ENCODE measurements around the gene KLHL25. TPM values are rescaled to one million over a fixed set of nuclear protein-coding genes. Genes with fewer than 3 reads are reported as not detected.
A peak's percentile ranks its signal among the peaks of the same experiment; 100 is the strongest.

The KLHL25 gene
- total and polyA plus RNA-seq, 4 donors = 2.3 to 34.2 (median 11.4) TPM

GRCh38 chr15:85837011-85837433 is 42.3 kb upstream of the KLHL25 start (continued):
- TF ChIP-seq, protein P1, sequence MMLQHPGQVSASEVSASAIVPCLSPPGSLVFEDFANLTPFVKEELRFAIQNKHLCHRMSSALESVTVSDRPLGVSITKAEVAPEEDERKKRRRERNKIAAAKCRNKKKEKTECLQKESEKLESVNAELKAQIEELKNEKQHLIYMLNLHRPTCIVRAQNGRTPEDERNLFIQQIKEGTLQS (IDR thresholded peaks at IDR 0.05) = no peak
- TF ChIP-seq EGR1 (IDR thresholded peaks at IDR 0.05; ENCODE audit: low read depth in 2 of 2) (no peak), HNF4A (conservative IDR thresholded peaks at IDR 0.05) (peak in 1 of 2 donors; percentile 23), FOXA1 (IDR thresholded peaks at IDR 0.05) (no peak), RAD21 (IDR thresholded peaks at IDR 0.05) (peak in 1 of 2 donors; percentile 10)

DNA sequence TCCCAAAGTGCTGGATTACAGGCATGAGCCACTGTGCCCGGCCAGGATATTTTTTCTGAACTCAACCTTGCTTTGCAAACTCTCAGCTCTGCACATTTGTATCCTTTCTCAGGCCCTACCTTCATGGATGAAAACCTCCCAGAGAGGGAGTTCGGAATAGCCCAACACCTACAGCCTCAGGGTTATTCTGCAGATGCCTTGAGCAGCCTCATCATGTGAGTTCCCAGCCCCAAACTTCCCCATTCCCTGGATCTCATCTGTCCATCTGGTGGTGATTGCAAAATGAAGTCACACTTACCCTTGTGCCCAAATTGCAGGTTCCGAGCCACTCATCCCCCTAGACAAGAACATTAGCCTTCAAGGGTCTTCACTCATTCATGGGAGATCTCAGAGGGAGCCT is 39.9 kb upstream of the KLHL25 start:
- Histone ChIP-seq H3K4me3 (ENCODE audit: low read depth in 1 of 3, low read length in 3 of 3) (no peak overlapping the region), H3K4me1 (ENCODE audit: control insufficient read depth in 4 of 4, insufficient read depth in 4 of 4, low read length in 3 of 4) (peaks cover 0 to 2% (median under 1%) of the 10 kb centered on the region in 4 donors), H3K27ac (ENCODE audit: low read depth in 1 of 2, low read length in 2 of 2) (no peak overlapping the region), H3K27me3 (ENCODE audit: control insufficient read depth in 4 of 4, insufficient read depth in 4 of 4, low read length in 3 of 4) (no peaks in the 10 kb centered on the region), H3K9me3 (ENCODE audit: control insufficient read depth in 4 of 4, low read length in 3 of 4) (no peaks in the 10 kb centered on the region), H3K9ac (ENCODE audit: low read depth in 1 of 2, low read length in 2 of 2) (no peak overlapping the region), H3K36me3 (ENCODE audit: control insufficient read depth in 4 of 4, insufficient read depth in 3 of 4, low read depth in 1 of 4, low read length in 3 of 4) (no peaks in the 10 kb centered on the region)
- TF ChIP-seq, protein P1 (IDR thresholded peaks at IDR 0.05) = no peak
- TF ChIP-seq FOXA2 (IDR thresholded peaks at IDR 0.05) (no peak), REST (IDR thresholded peaks at IDR 0.05) (no peak), RXRA (IDR thresholded peaks at IDR 0.05) (no peak), TAF1 (conservative IDR thresholded peaks at IDR 0.05) (no peak), CTCF (IDR thresholded peaks at IDR 0.05; ENCODE audit: low read depth, low read length, missing input control) (no peak), GABPA (IDR thresholded peaks at IDR 0.05 in 1 of 2, conservative IDR thresholded peaks at IDR 0.05 in 1 of 2) (no peak), HNF4A (conservative IDR thresholded peaks at IDR 0.05) (no peak), SP1 (IDR thresholded peaks at IDR 0.05) (no peak), YY1 (IDR thresholded peaks at IDR 0.05) (no peak), ZBTB33 (IDR thresholded peaks at IDR 0.05) (no peak)
- no peak for DNase-seq (ENCODE audit: low spot score)
- WGBS = 90% methylated on average over 3 of the region's 3 CpGs
